Kidney (tissue), 14 donors: ENCODE results near the gene A2M. TPM values are rescaled to one million over a fixed set of nuclear protein-coding genes. Genes with fewer than 3 reads are reported as not detected.
A peak's percentile ranks its signal among the peaks of the same experiment; 100 is the strongest.

Experiments used
- DNase-seq, 5 donors: peaks; one replicate each; pipeline ENCODE4 v3.0.0-alpha.2; 2013 to 2020
- FAIRE-seq: peaks from 2 replicates; lab custom pipeline; 2012; peaks lifted over from hg19 to GRCh38; lab: Jason Lieb, UNC
- H3K27ac ChIP-seq, 2 donors: one replicate each; pipeline ENCODE4 v1.7.0; 2013; ENCODE audit warnings: low read depth in 2 of 2, low read length in 2 of 2, inconsistent platforms in 1 of 2
- H3K27me3 ChIP-seq: one replicate; pipeline ENCODE4 v1.7.1; 2013; ENCODE audit warnings: low read length, inconsistent platforms; ENCODE audit not compliant: control insufficient read depth, insufficient read depth
- H3K36me3 ChIP-seq, 3 donors: one replicate each; pipeline versions ENCODE4 v1.7.0 to v1.7.1; 2013; ENCODE audit warnings: low read length in 3 of 3, control low read depth in 1 of 3, inconsistent platforms in 1 of 3; ENCODE audit not compliant: insufficient read depth in 3 of 3, control insufficient read depth in 2 of 3
- H3K4me1 ChIP-seq, 3 donors: one replicate each; pipeline versions ENCODE4 v1.7.0 to v1.7.1; 2013; ENCODE audit warnings: low read length in 3 of 3, inconsistent platforms in 1 of 3, low read depth in 1 of 3; ENCODE audit not compliant: control insufficient read depth in 2 of 3, insufficient read depth in 2 of 3
- H3K4me3 ChIP-seq, 3 donors: one replicate each; pipeline versions ENCODE4 v1.7.0 to v1.8.1; 2013; ENCODE audit warnings: low read length in 3 of 3, control low read depth in 1 of 3, inconsistent platforms in 1 of 3
- H3K9ac ChIP-seq, 3 donors: one replicate each; pipeline versions ENCODE4 v1.7.0 to v1.7.1; 2013; ENCODE audit warnings: low read length in 3 of 3, control low read depth in 1 of 3, inconsistent platforms in 1 of 3
- H3K9me3 ChIP-seq, 3 donors: one replicate each; pipeline versions ENCODE4 v1.7.0 to v1.7.1; 2013; ENCODE audit warnings: low read length in 3 of 3, control low read depth in 1 of 3, inconsistent platforms in 1 of 3; ENCODE audit not compliant: control insufficient read depth in 2 of 3, insufficient read depth in 1 of 3
- CTCF ChIP-seq: IDR thresholded peaks from 3 replicates; pipeline ENCODE4 v1.5.1; 2012; ENCODE audit warnings: mild to moderate bottlenecking, moderate library complexity, borderline replicate concordance; ENCODE audit not compliant: insufficient read depth; ENCODE audit errors: extremely low read depth
- intact Hi-C: fragments of 100-400 bp; cut with DNase I; formaldehyde crosslinking; loops from one replicate; pipeline ENCODE4 v1.11.1; 2022
- polyA plus RNA-seq: library from polyadenylated mRNA; stranded (reverse); fragments of 350-450 nt; fragmentation: Illumina TruSeq; extraction: RNeasy Lipid Tissue Mini Kit (QIAGEN cat#74804); gene quantifications from one replicate; pipeline ENCODE4 v1.2.3, GENCODE V29; 2014; ENCODE audit warnings: low read depth, low replicate concordance; ENCODE audit not compliant: insufficient read depth
- total RNA-seq: library from RNA; stranded (reverse); fragmentation: NEBNext Ultra II Directional; extraction: Animal tissue kit (Norgen Biotek cat#: 25700); gene quantifications from one replicate; pipeline ENCODE4 v1.2.1, GENCODE V29; 2021
- donor health status: control.
- donor health status: control.
- donor health status: control.
- donor health status: control.
- donor health status: control.
- donor health status: DM: yes; HTN: yes; CAD: no.
- donor health status: Normal renal cell carcinoma (clear cell type).

A2M gene
- total and polyA plus RNA-seq, 2 donors from 2014 or later = 745 to 971 TPM

GRCh38 chr12:9090220-9090619 is 25.5 kb downstream of the A2M start:
- Histone ChIP-seq H3K27me3 (no peaks in the 10 kb centered on the region), H3K9me3 (no peaks in the 10 kb centered on the region), H3K4me1 (no peaks in the 10 kb centered on the region), H3K27ac (no peak overlapping the region), H3K9ac (no peak overlapping the region), H3K36me3 (peaks cover 0 to 12% (median 0%) of the 10 kb centered on the region in 3 donors), H3K4me3 (no peak overlapping the region)
- FAIRE-seq = no peak
- TF ChIP-seq CTCF = no peak
- intact Hi-C loops = no loop called here
- peak in 1 of 5 donors; percentile 39 for DNase-seq

- no peaks in the 10 kb centered on the region for H3K4me1 ChIP-seq
- H3K36me3 ChIP-seq = peaks cover 0 to 9% (median 0%) of the 10 kb centered on the region in 3 donors
- TF ChIP-seq CTCF = no peak
- H3K9ac ChIP-seq = no peak overlapping the region
- no peaks in the 10 kb centered on the region for H3K27me3 ChIP-seq
- peaks cover 0 to 7% (median 0%) of the 10 kb centered on the region in 3 donors for H3K9me3 ChIP-seq
- DNase-seq = no peak
- FAIRE-seq = no peak
- intact Hi-C loops = no loop called here
- H3K4me3 ChIP-seq = no peak overlapping the region
- H3K27ac ChIP-seq = no peak overlapping the region
Observed at GRCh38 chr12:9087087-9087835, 28.5 kb downstream of the A2M start.

GRCh38 chr12:9086087-9086486 is 29.6 kb downstream of the A2M start:
- H3K4me1 ChIP-seq = no peaks in the 10 kb centered on the region
- no peaks in the 10 kb centered on the region for H3K27me3 ChIP-seq
- H3K9ac ChIP-seq = no peak overlapping the region
- TF ChIP-seq CTCF = no peak
- no peak overlapping the region for H3K27ac ChIP-seq
- H3K9me3 ChIP-seq = peaks cover 0 to 7% (median 0%) of the 10 kb centered on the region in 3 donors
- peaks cover 0 to 4% (median 2%) of the 10 kb centered on the region in 3 donors for H3K36me3 ChIP-seq
- no peak for DNase-seq
- H3K4me3 ChIP-seq = no peak overlapping the region
- intact Hi-C loops = no loop called here
- FAIRE-seq = no peak
